Measurements from ENCODE around the gene FAM78A.
A peak's percentile ranks its signal among the peaks of the same experiment; 100 is the strongest.

FAM78A gene

DNA sequence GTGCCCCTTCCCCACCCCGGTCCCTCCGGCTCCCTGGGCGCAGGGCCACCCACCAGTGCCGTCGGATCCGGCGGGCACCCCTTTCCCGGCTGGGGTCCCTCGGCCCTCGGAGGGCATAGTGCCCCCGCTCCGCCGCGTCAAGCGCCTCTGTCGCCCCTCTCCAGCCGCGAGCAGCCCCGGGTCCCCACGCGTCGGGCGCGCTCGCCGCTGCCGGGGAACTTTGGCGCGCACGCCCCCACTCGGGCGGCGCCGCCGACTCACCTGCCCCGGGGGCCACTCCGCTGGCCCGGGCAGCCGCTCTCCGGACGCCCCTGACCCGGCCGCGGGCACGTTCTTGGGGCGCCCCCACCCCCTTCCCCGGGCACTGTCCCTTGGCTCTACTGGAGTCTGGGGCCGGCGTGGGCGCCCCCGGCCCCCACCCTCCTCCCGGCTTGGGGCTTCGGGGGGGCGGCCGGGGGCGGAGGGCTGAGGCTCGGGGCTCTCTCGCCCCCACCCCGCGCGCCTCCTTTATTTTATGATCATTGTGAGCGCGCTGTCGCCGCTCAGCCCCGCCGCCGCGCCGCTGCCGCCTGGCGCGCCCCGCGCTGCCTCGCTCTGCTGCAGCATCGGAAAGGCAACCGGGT lies 1.1 kb upstream of the FAM78A start:
- Histone ChIP-seq H3K9me3 (no peaks in the 10 kb centered on the region), H3K36me3 (no peaks in the 10 kb centered on the region), H3K27me3 (peaks cover 22% of the 10 kb centered on the region), H3K4me3 (ENCODE audit: low read depth, low read length) (peak overlapping the region; percentile 47), H3K4me1 (peaks cover 3% of the 10 kb centered on the region; the same call in 1 of the 2 replicates)
- DNase-seq, result no peak
- TF ChIP-seq, protein P1, sequence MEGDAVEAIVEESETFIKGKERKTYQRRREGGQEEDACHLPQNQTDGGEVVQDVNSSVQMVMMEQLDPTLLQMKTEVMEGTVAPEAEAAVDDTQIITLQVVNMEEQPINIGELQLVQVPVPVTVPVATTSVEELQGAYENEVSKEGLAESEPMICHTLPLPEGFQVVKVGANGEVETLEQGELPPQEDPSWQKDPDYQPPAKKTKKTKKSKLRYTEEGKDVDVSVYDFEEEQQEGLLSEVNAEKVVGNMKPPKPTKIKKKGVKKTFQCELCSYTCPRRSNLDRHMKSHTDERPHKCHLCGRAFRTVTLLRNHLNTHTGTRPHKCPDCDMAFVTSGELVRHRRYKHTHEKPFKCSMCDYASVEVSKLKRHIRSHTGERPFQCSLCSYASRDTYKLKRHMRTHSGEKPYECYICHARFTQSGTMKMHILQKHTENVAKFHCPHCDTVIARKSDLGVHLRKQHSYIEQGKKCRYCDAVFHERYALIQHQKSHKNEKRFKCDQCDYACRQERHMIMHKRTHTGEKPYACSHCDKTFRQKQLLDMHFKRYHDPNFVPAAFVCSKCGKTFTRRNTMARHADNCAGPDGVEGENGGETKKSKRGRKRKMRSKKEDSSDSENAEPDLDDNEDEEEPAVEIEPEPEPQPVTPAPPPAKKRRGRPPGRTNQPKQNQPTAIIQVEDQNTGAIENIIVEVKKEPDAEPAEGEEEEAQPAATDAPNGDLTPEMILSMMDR (IDR thresholded peaks at IDR 0.05; ENCODE audit: low read depth, low read length), result no peak

DNA sequence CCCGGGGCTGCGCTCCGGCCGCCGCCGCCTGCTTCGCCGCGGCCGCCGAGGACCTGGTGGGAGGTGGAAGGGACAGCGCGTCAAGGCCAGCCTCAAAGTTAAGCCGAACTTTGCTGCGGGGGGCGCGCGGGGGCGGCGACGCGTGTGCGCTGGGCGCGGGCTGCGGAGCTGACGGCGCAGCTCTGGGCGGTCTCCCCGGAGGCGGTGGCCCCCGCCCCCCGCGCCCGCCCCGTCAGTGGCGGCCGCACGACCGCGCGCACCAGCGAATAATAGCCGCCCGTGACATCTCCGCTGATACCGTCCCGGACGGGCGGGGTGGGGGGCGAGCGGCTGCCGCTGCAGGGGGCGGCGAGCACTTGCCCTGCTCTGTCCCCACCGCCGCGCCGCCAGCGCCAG lies 579 bp upstream of the FAM78A start:
- no peak for DNase-seq
- peaks cover 18% of the 10 kb centered on the region for H3K27me3 ChIP-seq
- no peaks in the 10 kb centered on the region for H3K36me3 ChIP-seq
- H3K4me1 ChIP-seq, result peaks cover 3% of the 10 kb centered on the region; the same call in 1 of the 2 replicates
- H3K9me3 ChIP-seq, result no peaks in the 10 kb centered on the region
- TF ChIP-seq, protein P1 (IDR thresholded peaks at IDR 0.05; ENCODE audit: low read depth, low read length), result no peak
- peak overlapping the region; percentile 47 for H3K4me3 ChIP-seq (ENCODE audit: low read depth, low read length)

DNA sequence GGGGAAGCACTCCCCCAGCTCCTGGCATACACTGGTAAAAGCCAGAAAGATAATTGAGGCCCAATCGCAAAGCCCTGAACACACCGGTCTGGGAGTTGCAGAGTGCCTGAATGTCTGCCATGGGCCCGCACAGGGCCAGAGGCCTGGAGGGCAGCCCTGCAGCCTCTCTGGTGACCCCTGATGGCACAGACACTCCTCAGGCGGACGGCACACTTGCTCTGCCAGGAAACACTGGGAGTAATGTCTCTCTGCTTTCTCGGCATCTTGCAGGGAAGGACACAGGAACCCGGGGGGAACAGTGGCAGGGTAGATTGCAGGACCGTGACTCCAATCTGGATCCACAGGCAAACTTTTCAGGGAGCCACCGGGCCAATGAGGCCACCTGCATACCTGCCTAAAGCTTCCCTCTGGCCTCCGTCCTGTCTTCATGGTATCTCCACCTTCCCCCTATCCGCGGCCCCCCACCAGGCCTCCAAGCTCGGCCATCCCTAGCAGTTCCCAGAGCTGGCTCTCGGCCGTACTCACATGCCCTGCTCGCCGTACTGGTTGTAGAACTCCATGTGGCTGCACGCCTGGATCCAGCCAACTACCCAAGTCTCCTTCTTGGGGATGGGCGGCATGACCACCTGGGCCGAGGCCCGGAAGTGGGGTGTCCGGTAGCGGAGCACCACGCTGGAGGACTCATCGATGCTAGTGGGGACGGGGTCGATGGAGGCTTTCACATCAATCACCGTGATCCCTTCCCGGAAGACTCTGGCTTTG lies 797 bp downstream of the FAM78A start:
- TF ChIP-seq, protein P1 (IDR thresholded peaks at IDR 0.05; ENCODE audit: low read depth, low read length), result peak; percentile 8; the same call in 1 of the 2 replicates
- no peak for DNase-seq
- H3K36me3 ChIP-seq, result no peaks in the 10 kb centered on the region
- H3K4me3 ChIP-seq (ENCODE audit: low read depth, low read length), result no peak overlapping the region
- peaks cover 18% of the 10 kb centered on the region for H3K27me3 ChIP-seq
- H3K4me1 ChIP-seq, result peaks cover 3% of the 10 kb centered on the region; the same call in 1 of the 2 replicates
- no peaks in the 10 kb centered on the region for H3K9me3 ChIP-seq

DNA sequence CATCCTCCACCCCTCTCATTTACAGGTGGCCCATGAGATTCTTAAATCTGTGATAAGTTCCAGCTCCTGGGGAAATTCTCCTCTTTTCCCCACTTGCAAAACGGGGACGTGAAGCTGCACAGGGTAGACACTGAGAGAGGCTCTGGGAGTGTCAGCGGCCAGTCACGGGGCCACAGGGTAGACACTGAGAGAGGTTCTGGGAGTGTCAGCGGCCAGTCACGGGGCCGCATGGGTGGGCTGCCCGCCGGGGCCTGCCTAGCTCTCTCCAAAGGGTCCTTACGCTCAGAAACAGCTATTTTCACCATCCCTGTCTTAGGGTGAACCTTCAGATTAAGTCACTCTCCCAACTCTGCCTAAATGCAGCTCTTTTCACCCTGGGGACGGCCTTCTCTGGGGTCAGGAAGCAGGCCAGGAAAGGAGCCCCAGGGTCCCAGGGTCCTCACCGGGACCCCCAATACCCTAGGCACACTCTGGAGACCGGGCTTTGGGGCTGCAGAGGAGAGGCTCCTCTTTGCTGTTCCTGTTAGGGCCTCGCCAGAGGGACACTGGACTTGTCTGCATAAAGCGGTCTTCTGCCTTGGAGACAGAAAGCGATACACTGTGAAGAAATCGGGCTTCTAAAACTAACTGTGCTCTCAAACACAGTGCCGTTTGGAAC lies 1.5 kb downstream of the FAM78A start:
- Histone ChIP-seq H3K9me3 (no peaks in the 10 kb centered on the region), H3K27me3 (peaks cover 18% of the 10 kb centered on the region), H3K36me3 (no peaks in the 10 kb centered on the region), H3K4me1 (peaks cover 3% of the 10 kb centered on the region; the same call in 1 of the 2 replicates), H3K4me3 (ENCODE audit: low read depth, low read length) (no peak overlapping the region)
- no peak for DNase-seq
- TF ChIP-seq, protein P1 (IDR thresholded peaks at IDR 0.05; ENCODE audit: low read depth, low read length), result no peak

DNA sequence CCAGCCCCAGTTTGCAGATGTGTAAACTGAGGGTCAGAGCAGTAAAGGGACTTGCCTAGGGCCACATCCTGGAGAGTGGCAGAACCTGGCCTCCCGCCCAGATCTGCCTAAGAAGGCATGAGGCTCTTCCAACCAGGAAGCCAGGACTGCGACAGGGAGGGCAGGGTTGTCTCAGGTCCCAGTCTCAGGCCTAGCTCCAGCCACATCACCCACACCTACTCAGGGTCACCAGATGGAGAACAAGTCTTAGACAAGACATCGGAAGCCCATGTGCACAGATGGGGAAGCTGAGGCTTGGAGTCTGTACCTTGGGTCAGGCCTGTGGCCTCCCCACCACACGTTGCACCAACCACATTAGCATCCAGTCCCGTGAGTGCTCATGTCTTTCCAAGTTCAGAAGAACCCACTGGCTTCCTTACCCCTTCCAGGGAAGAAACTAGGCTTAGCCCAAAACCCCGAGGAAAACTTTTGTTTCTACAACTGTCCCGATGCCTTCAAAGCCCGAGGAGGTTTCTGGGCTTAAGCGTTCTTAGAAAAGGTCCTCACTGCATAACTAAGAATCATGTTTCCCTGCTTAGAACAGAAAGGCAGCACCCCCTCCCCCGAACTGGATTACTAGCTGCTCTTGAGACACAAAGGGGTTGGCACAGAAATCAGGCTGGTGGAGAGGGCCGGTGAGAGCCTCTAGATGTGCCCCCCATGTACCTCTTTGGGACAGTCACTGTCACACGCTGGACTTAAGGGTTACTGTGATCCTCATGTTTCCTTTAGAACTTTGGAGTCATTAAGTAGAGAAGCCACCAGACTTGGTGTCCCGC lies 2.2 kb downstream of the FAM78A start:
- H3K9me3 ChIP-seq, result no peaks in the 10 kb centered on the region
- TF ChIP-seq, protein P1 (IDR thresholded peaks at IDR 0.05; ENCODE audit: low read depth, low read length), result no peak
- peaks cover 3% of the 10 kb centered on the region; the same call in 1 of the 2 replicates for H3K4me1 ChIP-seq
- no peaks in the 10 kb centered on the region for H3K36me3 ChIP-seq
- DNase-seq, result no peak
- H3K4me3 ChIP-seq (ENCODE audit: low read depth, low read length), result no peak overlapping the region
- H3K27me3 ChIP-seq, result peaks cover 18% of the 10 kb centered on the region
